Right renal pelvis (tissue), 4 donors: ENCODE data around the gene LRPAP1. TPM values are rescaled to one million over a fixed set of nuclear protein-coding genes. Genes with fewer than 3 reads are reported as not detected.
"Not testable (repeated sequence)": the region's sequence is repeated elsewhere in the genome, so short reads cannot be mapped to it uniquely, and the experiment has no call there.

Experiments used
- DNase-seq, 4 donors: peaks; one replicate each; pipeline ENCODE4 v3.0.0-alpha.2; 2013; ENCODE audit warnings: low read depth in 4 of 4, low spot score in 3 of 4, missing footprints in 1 of 4
- polyA plus RNA-seq, 4 donors: library from polyadenylated mRNA; unstranded; fragments of 120-200 nt; gene quantifications; one replicate each; pipeline ENCODE4 v1.2.1, GENCODE V29; 2013; ENCODE audit not compliant: insufficient read length in 4 of 4

The LRPAP1 gene
- polyA plus RNA-seq, 4 donors, result 193 to 241 (median 210) TPM

- DNase-seq, result not testable (repeated sequence)
These were observed 29.9 kb upstream of the LRPAP1 start for GRCh38 chr4:3562127-3562526.

- not testable (repeated sequence) for DNase-seq
These were observed 28.2 kb upstream of the LRPAP1 start for GRCh38 chr4:3560465-3560864.

GRCh38 chr4:3559381-3560290 is 27.4 kb upstream of the LRPAP1 start:
- DNase-seq, result not testable (repeated sequence)

- DNase-seq, result not testable (repeated sequence)
These were observed 26.3 kb upstream of the LRPAP1 start for GRCh38 chr4:3558514-3558836.

- DNase-seq, result not testable (repeated sequence)
These were observed 25.7 kb upstream of the LRPAP1 start for GRCh38 chr4:3557676-3558513.

GRCh38 chr4:3557088-3557492 is 24.9 kb upstream of the LRPAP1 start:
- DNase-seq, result not testable (repeated sequence)

GRCh38 chr4:3556244-3556867 is 24.1 kb upstream of the LRPAP1 start:
- DNase-seq, result not testable (repeated sequence)

GRCh38 chr4:3555459-3556070 is 23.3 kb upstream of the LRPAP1 start:
- DNase-seq, result not testable (repeated sequence)

- DNase-seq, result not testable (repeated sequence)
These were observed 19.1 kb upstream of the LRPAP1 start for GRCh38 chr4:3551366-3551765.

GRCh38 chr4:3550792-3551325 is 18.6 kb upstream of the LRPAP1 start:
- DNase-seq, result not testable (repeated sequence)

GRCh38 chr4:3550041-3550440 is 17.8 kb upstream of the LRPAP1 start:
- not testable (repeated sequence) for DNase-seq

- DNase-seq, result not testable (repeated sequence)
These were observed 17.4 kb upstream of the LRPAP1 start for GRCh38 chr4:3549694-3550001.

GRCh38 chr4:3548991-3549693 is 16.9 kb upstream of the LRPAP1 start:
- DNase-seq, result not testable (repeated sequence)

GRCh38 chr4:3546721-3547120 is 14.5 kb upstream of the LRPAP1 start:
- DNase-seq, result not testable (repeated sequence)

GRCh38 chr4:3545351-3545750 is 13.1 kb upstream of the LRPAP1 start:
- DNase-seq, result not testable (repeated sequence)

GRCh38 chr4:3544259-3545025 is 12.2 kb upstream of the LRPAP1 start:
- DNase-seq, result not testable (repeated sequence)

GRCh38 chr4:3543415-3543814 is 11.2 kb upstream of the LRPAP1 start:
- DNase-seq, result not testable (repeated sequence)

GRCh38 chr4:3538906-3539305 is 6.7 kb upstream of the LRPAP1 start:
- not testable (repeated sequence) for DNase-seq

GRCh38 chr4:3535812-3536211 is 3.6 kb upstream of the LRPAP1 start:
- DNase-seq, result not testable (repeated sequence)
